ENCODE data around the gene PYGM. TPM values are rescaled to one million over a fixed set of nuclear protein-coding genes. Genes with fewer than 3 reads are reported as not detected.

Gene PYGM
- total RNA-seq, 2 experiments from 2014 or later = 2.2 TPM

DNA sequence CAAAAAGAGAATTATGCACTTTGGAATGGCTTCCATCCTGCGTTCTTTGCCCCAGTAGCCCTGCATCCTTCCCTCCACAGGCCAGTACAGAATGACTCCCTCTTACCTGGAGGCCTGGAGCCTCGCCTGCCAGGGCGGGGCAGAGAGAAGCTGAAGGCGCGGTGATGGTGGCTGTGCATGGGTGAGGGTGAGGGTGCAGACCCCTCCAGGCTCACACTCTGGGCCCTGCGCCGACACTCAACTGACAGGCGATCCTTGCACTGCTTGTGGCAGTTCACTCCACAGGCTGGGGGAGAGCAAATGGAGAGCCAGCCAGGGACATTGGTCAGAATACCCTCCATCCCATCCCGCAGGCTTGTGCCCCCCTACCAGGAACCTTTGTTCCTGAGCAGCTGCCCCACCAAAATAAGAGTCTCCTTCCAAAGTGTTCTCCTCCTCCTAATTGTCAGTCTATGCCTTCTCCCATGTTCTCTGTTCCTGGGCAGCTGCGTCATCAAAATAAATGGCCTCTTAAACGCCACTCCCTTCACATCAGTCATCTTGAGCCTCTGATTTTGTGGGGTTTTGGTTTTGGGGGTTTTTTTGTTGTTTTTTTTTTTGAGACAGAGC, 30.9 kb downstream of the PYGM start:
- Histone ChIP-seq H3K27ac (ENCODE audit: low read depth, low read length, poor library complexity, severe bottlenecking) (no peak overlapping the region), H3K4me3 (ENCODE audit: low read depth, low read length, poor library complexity, severe bottlenecking) (no peak overlapping the region), H2AFZ (ENCODE audit: low read length) (no peak overlapping the region), H3K79me2 (ENCODE audit: insufficient read depth, low read depth, low read length) (no peaks in the 10 kb centered on the region), H3K9me2 (ENCODE audit: insufficient read depth, low read length) (no peaks in the 10 kb centered on the region), H3K4me1 (ENCODE audit: insufficient read depth, low read length, poor library complexity, severe bottlenecking) (peaks cover 14% of the 10 kb centered on the region), H3K9me3 (ENCODE audit: low read length) (no peaks in the 10 kb centered on the region), H3K36me3 (ENCODE audit: insufficient read depth, low read length) (peaks cover 56% of the 10 kb centered on the region), H4K20me1 (ENCODE audit: insufficient read depth, low read length) (no peaks in the 10 kb centered on the region), H3K4me2 (ENCODE audit: low read length) (no peak overlapping the region)
- no peak for DNase-seq (ENCODE audit: low spot score)
- ChIA-PET CTCF (ENCODE audit: unreplicated experiment) (no interaction called here), POLR2A (no interaction called here)
- no peak for TF ChIP-seq EZH2phosphoT487 (IDR thresholded peaks at IDR 0.05; ENCODE audit: borderline replicate concordance, low read depth, low read length)
- TF ChIP-seq, protein P1, sequence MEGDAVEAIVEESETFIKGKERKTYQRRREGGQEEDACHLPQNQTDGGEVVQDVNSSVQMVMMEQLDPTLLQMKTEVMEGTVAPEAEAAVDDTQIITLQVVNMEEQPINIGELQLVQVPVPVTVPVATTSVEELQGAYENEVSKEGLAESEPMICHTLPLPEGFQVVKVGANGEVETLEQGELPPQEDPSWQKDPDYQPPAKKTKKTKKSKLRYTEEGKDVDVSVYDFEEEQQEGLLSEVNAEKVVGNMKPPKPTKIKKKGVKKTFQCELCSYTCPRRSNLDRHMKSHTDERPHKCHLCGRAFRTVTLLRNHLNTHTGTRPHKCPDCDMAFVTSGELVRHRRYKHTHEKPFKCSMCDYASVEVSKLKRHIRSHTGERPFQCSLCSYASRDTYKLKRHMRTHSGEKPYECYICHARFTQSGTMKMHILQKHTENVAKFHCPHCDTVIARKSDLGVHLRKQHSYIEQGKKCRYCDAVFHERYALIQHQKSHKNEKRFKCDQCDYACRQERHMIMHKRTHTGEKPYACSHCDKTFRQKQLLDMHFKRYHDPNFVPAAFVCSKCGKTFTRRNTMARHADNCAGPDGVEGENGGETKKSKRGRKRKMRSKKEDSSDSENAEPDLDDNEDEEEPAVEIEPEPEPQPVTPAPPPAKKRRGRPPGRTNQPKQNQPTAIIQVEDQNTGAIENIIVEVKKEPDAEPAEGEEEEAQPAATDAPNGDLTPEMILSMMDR (conservative IDR thresholded peaks at IDR 0.05; ENCODE audit: low read length) = no peak
- intact Hi-C loops (cut with micrococcal nuclease; ENCODE audit: unreplicated experiment) = no loop called here
- no TSS peak for BruUV-seq (replicated peaks)

DNA sequence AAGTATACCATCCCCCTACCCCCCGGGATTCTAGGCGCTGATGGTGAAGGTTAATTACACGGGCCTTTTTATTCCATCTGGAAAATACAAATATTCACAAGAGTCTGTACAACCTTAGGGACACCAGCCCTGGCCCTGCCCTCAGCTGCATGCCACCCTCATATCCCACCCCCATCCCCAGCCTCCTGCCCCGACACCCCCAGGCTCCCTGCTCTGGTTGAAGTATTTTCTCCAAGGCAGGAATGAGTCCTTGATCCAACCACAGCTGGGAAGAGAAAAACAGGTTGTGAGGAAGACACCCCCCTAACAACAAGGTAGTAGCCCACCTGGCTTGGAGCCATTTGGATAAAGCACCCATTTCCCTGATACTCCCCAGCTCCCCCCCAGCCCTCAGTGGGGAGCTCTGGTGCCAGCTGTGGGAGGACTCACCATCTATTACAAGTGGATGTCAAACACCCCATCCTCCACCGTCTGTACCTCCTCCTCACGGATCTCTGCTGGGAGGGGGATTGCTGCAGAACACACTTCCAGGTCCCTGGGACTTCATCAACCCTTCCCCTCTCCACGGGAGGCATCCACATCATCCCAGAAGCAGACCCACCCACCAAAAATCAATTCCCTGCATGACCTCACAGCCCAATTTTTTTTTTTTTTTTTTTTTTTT, 32.8 kb downstream of the PYGM start:
- DNase-seq (ENCODE audit: low spot score) = no peak
- Histone ChIP-seq H4K20me1 (ENCODE audit: insufficient read depth, low read length) (no peaks in the 10 kb centered on the region), H3K4me3 (ENCODE audit: low read depth, low read length, poor library complexity, severe bottlenecking) (no peak overlapping the region), H3K36me3 (ENCODE audit: insufficient read depth, low read length) (peaks cover 40% of the 10 kb centered on the region), H3K27ac (ENCODE audit: low read depth, low read length, poor library complexity, severe bottlenecking) (no peak overlapping the region), H3K9me2 (ENCODE audit: insufficient read depth, low read length) (no peaks in the 10 kb centered on the region), H3K9me3 (ENCODE audit: low read length) (no peaks in the 10 kb centered on the region), H3K4me1 (ENCODE audit: insufficient read depth, low read length, poor library complexity, severe bottlenecking) (peaks cover 18% of the 10 kb centered on the region), H3K79me2 (ENCODE audit: insufficient read depth, low read depth, low read length) (no peaks in the 10 kb centered on the region), H2AFZ (ENCODE audit: low read length) (no peak overlapping the region), H3K4me2 (ENCODE audit: low read length) (no peak overlapping the region)
- ChIA-PET CTCF (ENCODE audit: unreplicated experiment) (no interaction called here), POLR2A (no interaction called here)
- intact Hi-C loops (cut with micrococcal nuclease; ENCODE audit: unreplicated experiment) = no loop called here
- TF ChIP-seq, protein P1 (conservative IDR thresholded peaks at IDR 0.05; ENCODE audit: low read length) = no peak
- no peak for TF ChIP-seq EZH2phosphoT487 (IDR thresholded peaks at IDR 0.05; ENCODE audit: borderline replicate concordance, low read depth, low read length)
- BruUV-seq (replicated peaks) = no TSS peak

DNA sequence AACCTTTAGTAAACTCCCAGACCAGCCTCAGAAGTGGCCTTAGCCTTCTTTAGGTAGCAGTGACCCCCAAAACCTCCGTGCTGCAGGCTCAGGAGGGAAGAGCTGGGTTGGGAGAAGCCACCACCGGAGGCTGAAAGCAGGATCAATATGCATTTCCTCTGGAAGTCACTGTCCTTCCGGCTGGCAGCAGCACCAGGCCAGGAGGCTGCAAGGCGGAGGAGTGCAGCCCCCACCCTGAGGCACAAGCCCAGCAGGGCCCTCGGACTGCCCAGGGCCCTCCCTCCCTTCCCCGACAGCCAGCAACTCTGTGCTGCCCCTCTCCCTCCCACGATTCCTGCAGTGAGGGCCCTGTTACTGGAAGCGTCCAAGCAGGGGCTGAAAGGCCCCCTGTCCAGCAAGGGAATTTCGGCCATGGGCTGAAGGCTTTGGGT, 33.5 kb downstream of the PYGM start:
- H4K20me1 ChIP-seq (ENCODE audit: insufficient read depth, low read length) = no peaks in the 10 kb centered on the region
- H3K79me2 ChIP-seq (ENCODE audit: insufficient read depth, low read depth, low read length) = no peaks in the 10 kb centered on the region
- no peak overlapping the region for H3K4me2 ChIP-seq (ENCODE audit: low read length)
- H3K4me3 ChIP-seq (ENCODE audit: low read depth, low read length, poor library complexity, severe bottlenecking) = no peak overlapping the region
- no peak for TF ChIP-seq EZH2phosphoT487 (IDR thresholded peaks at IDR 0.05; ENCODE audit: borderline replicate concordance, low read depth, low read length)
- intact Hi-C loops (cut with micrococcal nuclease; ENCODE audit: unreplicated experiment) = no loop called here
- ChIA-PET CTCF (ENCODE audit: unreplicated experiment) (interaction anchor here (1.1 kb wide), 1 partner anchor 37 kb away, joined by 3 read pairs; no protein-coding TSS in a partner anchor), POLR2A (no interaction called here)
- H2AFZ ChIP-seq (ENCODE audit: low read length) = no peak overlapping the region
- no peaks in the 10 kb centered on the region for H3K9me3 ChIP-seq (ENCODE audit: low read length)
- peaks cover 32% of the 10 kb centered on the region for H3K36me3 ChIP-seq (ENCODE audit: insufficient read depth, low read length)
- H3K9me2 ChIP-seq (ENCODE audit: insufficient read depth, low read length) = no peaks in the 10 kb centered on the region
- no peak overlapping the region for H3K27ac ChIP-seq (ENCODE audit: low read depth, low read length, poor library complexity, severe bottlenecking)
- no peak for DNase-seq (ENCODE audit: low spot score)
- H3K4me1 ChIP-seq (ENCODE audit: insufficient read depth, low read length, poor library complexity, severe bottlenecking) = peaks cover 18% of the 10 kb centered on the region
- no TSS peak for BruUV-seq (replicated peaks)

Measured in OCI-LY7 (cell line).